Measurements from ENCODE around the gene RNF169.

RNF169 gene, protein sequence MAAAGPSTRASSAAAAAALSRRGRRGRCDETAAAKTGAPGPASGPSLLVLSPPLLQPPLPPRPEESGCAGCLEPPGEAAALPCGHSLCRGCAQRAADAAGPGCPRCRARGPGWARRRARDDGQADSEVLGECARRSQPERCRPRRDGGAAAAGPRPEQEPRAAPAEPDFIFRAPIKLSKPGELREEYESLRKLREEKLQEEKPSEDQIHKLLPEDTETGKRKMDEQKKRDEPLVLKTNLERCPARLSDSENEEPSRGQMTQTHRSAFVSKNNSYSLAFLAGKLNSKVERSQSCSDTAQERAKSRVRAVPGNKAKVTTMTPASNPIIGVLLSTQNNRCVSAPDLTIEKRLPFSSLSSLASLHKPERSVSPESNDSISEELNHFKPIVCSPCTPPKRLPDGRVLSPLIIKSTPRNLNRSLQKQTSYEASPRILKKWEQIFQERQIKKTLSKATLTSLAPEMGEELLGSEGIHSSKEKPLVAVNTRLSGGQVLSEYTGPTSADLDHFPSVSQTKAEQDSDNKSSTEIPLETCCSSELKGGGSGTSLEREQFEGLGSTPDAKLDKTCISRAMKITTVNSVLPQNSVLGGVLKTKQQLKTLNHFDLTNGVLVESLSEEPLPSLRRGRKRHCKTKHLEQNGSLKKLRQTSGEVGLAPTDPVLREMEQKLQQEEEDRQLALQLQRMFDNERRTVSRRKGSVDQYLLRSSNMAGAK

DNA sequence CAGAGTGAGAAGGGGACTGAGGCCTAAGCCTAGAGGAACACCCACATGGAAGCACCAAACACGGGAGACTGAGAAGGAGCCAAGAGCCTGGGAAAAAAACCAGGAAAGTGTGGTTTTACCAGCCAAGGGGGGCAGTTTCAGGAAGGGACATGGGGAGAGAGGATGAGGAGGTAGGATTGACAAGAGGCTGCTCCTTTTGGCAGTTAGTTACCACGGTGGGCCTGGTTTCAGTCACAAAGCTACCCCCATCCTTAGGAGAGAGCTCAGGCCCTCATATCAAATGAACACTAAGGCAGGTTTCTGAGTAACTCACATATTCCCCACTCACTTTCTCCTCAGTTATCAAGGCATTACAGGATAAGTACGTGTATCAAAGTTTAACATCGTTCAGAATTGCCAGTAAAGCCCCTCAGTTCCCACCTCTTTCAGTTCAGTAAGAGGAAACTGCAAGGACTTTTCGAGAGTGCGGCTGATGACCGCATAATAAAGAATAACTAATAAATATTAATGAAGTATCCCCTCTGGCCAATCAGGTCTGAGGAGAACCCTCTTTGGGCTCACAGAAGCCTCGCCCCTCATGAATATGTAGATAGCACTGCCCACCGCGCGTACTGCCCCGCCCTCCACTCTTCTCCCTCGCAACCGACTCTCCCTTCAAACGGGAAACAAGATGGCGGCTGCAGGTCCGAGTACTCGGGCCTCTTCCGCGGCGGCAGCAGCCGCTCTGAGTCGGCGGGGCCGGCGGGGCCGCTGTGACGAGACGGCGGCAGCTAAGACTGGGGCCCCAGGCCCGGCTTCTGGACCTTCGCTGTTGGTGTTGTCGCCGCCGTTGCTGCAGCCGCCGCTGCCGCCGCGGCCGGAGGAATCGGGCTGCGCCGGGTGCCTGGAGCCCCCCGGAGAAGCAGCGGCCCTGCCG, at the start of gene RNF169:
TSS of gene RNF169 (plus strand) at position 639 of the 916 bp plus-strand sequence. CDS start at position 671, 32 bp downstream.
- no peaks in the 10 kb centered on the region for H3K9me3 Mint-ChIP-seq
- H3K4me1 Mint-ChIP-seq: peaks cover 32% of the 10 kb centered on the region
- H3K4me3 Mint-ChIP-seq: peak within 1 kb of the TSS; percentile 81
- no peaks in the 10 kb centered on the region for H3K36me3 Mint-ChIP-seq
- peak within 1 kb of the TSS; percentile 96 for H3K27ac Mint-ChIP-seq
- ATAC-seq: peak; percentile 100
- no peaks in the 10 kb centered on the region for H3K27me3 Mint-ChIP-seq

DNA sequence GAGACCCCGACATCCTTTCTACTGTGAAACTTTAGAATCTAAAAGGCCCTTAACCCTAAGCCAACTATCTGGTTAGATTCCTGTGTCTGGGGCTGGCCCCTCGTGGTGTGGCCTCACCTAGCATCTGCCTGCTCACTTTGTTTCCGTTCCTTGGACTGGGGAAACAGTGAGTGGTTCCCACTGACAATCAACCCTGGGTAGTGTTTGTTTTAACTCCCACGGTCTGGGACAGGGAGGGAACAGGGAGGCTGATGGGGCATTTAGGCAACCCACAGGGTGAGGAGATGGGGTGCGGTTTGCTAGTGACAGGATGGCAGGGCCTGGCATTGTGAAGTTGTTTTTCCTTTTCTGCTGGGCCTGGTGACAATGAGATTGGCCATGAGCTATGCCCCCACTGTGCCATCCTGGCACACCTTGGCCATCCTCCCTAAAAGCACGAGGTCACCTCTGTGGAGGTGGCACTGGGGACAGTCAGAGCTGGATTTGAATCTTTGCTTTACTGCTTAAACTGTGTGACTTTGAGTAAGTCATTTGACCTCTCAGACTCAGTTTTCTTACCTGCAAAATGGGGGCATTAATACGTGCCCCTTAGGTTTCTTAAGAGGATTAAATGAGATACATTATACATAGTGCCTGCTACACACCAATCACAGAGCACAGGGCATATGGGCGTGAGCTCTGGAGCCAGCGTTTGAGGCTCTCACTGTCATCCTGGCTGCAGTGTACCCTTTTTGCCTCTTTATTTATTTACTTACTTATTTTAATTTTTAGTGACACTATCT, 48.8 kb upstream of the RNF169 start:
- Mint-ChIP-seq H3K36me3 (no peaks in the 10 kb centered on the region), H3K27ac (no peak overlapping the region), H3K27me3 (peaks cover 28% of the 10 kb centered on the region), H3K4me1 (peaks cover 9% of the 10 kb centered on the region), H3K4me3 (no peak overlapping the region), H3K9me3 (no peaks in the 10 kb centered on the region)
- ATAC-seq: no peak

DNA sequence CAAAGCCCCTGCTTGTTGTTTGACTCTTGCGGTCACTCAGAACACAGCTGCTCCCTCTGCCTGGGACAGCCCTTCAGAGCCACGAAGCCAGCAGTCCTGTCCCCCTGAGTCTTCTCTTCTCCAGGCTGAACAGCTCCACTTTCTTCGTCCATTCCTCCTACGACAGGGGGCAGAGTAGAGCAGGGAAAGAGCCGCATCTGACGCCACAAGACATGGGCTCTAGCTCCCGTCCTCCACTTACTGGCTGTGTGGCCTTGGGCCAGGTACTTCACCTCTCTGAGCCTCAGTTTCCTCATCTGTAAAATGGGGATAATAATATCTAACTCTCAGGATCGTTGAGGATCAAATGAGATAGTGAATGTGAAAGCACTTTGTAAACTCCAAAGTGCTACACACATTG, 47.3 kb upstream of the RNF169 start:
- no peaks in the 10 kb centered on the region for H3K9me3 Mint-ChIP-seq
- H3K4me3 Mint-ChIP-seq: no peak overlapping the region
- ATAC-seq: no peak
- H3K27ac Mint-ChIP-seq: no peak overlapping the region
- H3K4me1 Mint-ChIP-seq: peaks cover 9% of the 10 kb centered on the region
- H3K36me3 Mint-ChIP-seq: no peaks in the 10 kb centered on the region
- peaks cover 28% of the 10 kb centered on the region for H3K27me3 Mint-ChIP-seq

DNA sequence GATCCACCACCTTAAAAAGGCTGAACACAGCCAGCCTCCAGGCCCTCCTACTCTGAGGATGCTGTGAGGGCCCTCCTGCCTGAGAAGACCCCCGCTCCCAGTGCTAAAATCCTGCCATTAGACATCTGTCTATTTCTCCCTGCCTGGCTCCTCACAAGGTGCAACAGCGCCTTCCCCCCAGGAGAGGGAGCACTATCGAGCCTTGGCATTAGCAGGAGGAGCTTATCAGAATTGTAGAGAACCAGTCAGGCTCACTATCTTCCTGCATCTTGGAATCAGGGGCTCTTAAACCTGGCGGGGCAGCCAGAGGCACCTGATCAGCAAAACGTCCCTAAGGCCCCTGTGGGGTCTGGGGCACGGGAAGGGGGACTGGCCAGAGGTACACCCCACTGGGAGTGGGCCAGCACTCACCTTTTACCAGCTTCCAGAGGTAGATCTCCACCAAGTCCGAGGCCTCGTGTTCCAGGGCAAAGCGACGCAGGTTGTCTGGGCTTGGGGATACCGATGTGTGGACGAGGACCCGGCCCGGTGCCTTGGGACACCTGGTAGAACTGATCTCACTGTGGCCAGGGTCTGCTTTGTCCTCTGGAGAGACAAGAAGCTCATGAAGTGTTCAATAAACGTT, 46.2 kb upstream of the RNF169 start:
- no peak overlapping the region for H3K4me3 Mint-ChIP-seq
- peaks cover 2% of the 10 kb centered on the region for H3K4me1 Mint-ChIP-seq
- H3K27me3 Mint-ChIP-seq: peaks cover 19% of the 10 kb centered on the region
- H3K36me3 Mint-ChIP-seq: no peaks in the 10 kb centered on the region
- H3K9me3 Mint-ChIP-seq: no peaks in the 10 kb centered on the region
- H3K27ac Mint-ChIP-seq: no peak overlapping the region
- peak; percentile 60 for ATAC-seq

DNA sequence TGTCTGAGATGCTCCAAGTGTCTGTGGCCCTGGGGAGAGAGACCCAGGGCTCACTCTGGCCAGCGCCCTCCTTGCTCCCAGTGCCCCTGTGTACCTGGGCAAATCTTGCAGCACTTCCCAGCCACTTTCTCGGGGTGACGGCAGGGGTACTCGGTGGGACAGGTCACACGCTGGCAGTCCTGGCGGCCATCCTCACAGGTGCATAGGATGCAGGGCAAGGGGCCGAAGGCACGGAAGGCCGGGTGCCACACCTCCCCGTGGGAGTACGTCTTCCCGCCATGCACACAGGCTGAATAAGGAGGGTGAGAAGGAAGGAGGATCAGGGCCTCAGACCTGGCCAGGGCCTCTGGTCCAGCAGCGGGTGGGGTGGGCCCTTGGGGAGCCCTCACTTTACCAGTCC, 45.4 kb upstream of the RNF169 start:
- H3K4me1 Mint-ChIP-seq: no peaks in the 10 kb centered on the region
- H3K27me3 Mint-ChIP-seq: peaks cover 12% of the 10 kb centered on the region
- no peak overlapping the region for H3K27ac Mint-ChIP-seq
- H3K9me3 Mint-ChIP-seq: no peaks in the 10 kb centered on the region
- no peaks in the 10 kb centered on the region for H3K36me3 Mint-ChIP-seq
- no peak overlapping the region for H3K4me3 Mint-ChIP-seq
- no peak for ATAC-seq

DNA sequence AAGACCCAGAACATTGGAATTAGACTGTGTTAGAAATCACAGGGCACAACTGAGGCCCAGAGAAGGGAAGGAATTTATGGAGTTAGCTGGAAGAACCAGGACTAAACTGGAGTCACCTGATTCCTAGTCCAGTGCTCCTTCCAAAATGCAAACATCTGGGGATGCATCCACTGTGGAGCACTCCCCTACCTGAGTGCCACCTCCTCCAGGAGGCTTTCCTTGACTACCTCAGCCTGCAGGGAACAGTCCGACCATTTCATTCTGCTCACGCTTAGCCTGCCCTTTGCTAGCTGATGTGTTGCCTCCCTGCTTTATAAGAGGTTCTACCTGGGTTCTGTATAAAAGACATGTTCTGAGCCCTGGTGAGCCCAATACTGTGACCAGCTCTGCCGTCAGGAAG, 41.5 kb upstream of the RNF169 start:
- no peak for ATAC-seq
- no peak overlapping the region for H3K27ac Mint-ChIP-seq
- no peaks in the 10 kb centered on the region for H3K9me3 Mint-ChIP-seq
- no peak overlapping the region for H3K4me3 Mint-ChIP-seq
- no peaks in the 10 kb centered on the region for H3K27me3 Mint-ChIP-seq
- H3K4me1 Mint-ChIP-seq: no peaks in the 10 kb centered on the region
- no peaks in the 10 kb centered on the region for H3K36me3 Mint-ChIP-seq

DNA sequence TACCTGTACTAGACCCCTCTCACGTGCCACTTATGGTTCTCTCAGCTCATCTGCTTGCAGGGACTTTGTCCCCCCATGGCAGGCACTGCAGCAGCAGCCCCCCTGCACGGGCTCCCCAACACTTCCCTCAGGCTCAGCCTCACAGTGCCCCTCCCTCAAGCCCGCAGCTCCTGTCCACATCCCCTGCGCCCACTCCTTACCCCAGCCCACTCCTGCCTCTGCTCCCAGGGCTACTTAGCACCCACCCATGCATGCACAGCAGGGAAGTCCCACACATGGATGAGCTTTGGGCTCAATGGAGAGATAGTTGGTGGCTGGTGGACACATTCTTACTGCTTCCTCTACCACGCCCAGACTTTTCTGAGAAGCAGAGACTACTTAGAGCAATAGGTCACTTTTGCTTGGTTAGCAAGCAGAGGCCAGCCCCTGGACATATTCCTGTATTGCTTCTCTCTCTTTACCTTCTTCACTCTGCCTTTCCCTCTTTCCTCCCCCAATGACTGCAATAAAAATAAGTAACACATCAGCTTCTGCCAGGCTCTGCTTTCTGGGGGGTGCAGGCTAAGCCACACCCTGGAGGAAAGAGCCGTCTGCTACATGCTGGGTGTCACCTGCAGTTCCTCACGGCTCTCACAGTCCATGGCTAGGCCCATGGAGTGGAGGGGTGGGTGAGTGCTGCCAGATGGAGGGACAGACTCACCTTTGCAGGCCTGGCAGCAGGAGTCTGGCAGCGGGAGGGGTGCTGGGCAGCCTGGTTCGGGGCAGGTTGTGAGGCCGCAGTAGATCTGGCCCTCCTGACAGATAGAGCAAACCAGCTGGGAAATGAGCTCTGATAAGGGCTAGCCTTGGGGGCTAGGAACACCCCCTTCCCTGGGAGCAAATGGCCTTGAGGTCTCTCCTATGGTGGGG, 40.8 kb upstream of the RNF169 start:
- Mint-ChIP-seq H3K27me3 (no peaks in the 10 kb centered on the region), H3K27ac (no peak overlapping the region), H3K9me3 (no peaks in the 10 kb centered on the region), H3K36me3 (no peaks in the 10 kb centered on the region), H3K4me1 (no peaks in the 10 kb centered on the region), H3K4me3 (no peak overlapping the region)
- ATAC-seq: no peak

DNA sequence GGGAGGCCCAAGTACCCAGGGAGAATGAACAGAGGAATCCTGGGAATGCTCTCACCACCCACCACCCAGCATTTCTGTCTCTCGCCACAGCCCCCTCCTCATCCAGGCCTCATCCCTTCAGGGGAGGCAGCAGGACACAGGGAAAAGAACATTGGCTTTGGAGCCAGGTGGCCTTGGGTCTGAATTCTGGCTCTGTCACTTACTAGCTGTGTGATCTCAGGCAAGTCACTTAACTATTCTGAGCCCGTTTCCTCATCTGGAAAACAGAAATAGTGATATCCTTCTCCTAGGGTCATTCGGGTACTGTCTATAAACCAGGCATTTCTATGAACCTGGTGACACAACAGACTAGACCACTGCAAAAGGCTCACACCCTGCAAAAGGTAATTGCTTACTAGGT, 39.5 kb upstream of the RNF169 start:
- H3K4me3 Mint-ChIP-seq: no peak overlapping the region
- no peaks in the 10 kb centered on the region for H3K4me1 Mint-ChIP-seq
- H3K36me3 Mint-ChIP-seq: no peaks in the 10 kb centered on the region
- H3K9me3 Mint-ChIP-seq: no peaks in the 10 kb centered on the region
- H3K27ac Mint-ChIP-seq: no peak overlapping the region
- no peaks in the 10 kb centered on the region for H3K27me3 Mint-ChIP-seq
- no peak for ATAC-seq

DNA sequence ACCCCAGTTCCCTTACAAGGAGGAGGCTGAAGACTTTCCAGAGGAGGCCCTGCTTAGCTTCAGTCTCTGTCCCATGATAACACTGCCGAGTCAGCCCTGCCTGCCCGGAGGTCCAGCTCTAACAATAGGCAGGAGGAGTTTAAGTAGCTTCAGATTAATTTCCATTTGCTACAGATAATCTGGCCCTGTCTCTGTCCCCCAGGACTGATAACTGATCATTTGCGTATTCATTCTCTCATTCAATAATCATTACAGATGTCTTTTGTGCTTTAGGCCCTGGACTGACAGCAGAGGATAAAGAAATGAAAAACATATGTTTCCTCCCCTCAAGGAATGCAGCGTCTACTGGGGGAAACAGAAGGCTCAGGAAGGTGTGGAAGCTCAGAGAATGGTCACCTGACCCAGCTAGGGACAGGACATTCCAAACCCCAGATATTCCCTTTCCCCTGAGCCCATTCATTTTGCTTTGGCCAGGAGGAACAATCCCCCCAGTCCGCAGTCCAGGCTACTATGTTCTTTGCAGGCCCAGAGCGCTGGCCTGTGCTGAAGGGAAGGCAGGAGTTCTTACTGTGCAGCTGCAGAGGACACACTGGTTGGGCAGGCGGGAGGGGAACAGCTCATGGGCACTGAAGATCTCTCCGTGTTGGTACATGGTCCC, 38.2 kb upstream of the RNF169 start:
- no peaks in the 10 kb centered on the region for H3K36me3 Mint-ChIP-seq
- no peaks in the 10 kb centered on the region for H3K9me3 Mint-ChIP-seq
- H3K4me1 Mint-ChIP-seq: no peaks in the 10 kb centered on the region
- no peak for ATAC-seq
- no peak overlapping the region for H3K4me3 Mint-ChIP-seq
- no peaks in the 10 kb centered on the region for H3K27me3 Mint-ChIP-seq
- H3K27ac Mint-ChIP-seq: no peak overlapping the region

DNA sequence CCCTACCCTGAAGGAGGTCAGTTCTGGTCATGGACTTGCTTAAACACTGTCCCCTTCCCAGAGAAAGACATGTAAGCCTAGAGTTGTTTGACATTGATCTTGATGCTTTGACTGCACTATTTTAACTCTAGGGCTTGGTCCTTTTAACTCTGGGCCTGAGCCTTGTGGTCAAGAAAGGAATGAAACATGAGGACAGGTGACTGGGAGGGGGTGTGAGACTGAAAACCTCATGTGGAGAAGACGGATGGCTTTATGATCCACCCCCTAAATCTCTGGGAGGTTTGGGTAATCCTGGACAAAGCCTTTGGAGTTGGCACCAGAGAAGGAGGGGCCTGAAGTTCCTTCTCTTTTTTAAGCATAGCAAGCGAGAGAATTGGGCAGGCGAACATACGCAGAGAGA, 35.0 kb upstream of the RNF169 start:
- Mint-ChIP-seq H3K4me3 (no peak overlapping the region), H3K27me3 (peaks cover 10% of the 10 kb centered on the region), H3K27ac (no peak overlapping the region), H3K4me1 (no peaks in the 10 kb centered on the region), H3K36me3 (no peaks in the 10 kb centered on the region), H3K9me3 (no peaks in the 10 kb centered on the region)
- no peak for ATAC-seq

DNA sequence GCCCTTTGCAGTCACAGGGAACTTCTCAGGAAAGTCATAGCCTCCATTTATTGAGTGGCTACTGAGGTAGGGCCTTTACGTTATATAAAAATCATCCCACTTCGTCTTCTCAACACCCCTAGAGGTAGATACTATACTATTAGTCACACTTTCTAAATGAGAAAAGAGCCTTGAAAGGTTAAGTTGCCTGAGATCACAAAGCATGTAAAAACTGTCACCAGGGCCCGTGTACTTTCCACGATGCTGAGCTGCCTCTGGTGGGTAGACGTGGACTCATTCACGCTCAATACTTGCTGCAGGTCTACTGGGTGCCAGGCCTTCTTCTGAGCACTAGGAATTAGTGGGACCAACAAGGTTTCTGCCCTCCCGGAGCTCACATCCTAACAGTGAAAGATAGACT, 33.7 kb upstream of the RNF169 start:
- Mint-ChIP-seq H3K9me3 (no peaks in the 10 kb centered on the region), H3K4me1 (no peaks in the 10 kb centered on the region), H3K27me3 (peaks cover 10% of the 10 kb centered on the region), H3K4me3 (no peak overlapping the region), H3K36me3 (no peaks in the 10 kb centered on the region), H3K27ac (no peak overlapping the region)
- peak; percentile 29 for ATAC-seq

DNA sequence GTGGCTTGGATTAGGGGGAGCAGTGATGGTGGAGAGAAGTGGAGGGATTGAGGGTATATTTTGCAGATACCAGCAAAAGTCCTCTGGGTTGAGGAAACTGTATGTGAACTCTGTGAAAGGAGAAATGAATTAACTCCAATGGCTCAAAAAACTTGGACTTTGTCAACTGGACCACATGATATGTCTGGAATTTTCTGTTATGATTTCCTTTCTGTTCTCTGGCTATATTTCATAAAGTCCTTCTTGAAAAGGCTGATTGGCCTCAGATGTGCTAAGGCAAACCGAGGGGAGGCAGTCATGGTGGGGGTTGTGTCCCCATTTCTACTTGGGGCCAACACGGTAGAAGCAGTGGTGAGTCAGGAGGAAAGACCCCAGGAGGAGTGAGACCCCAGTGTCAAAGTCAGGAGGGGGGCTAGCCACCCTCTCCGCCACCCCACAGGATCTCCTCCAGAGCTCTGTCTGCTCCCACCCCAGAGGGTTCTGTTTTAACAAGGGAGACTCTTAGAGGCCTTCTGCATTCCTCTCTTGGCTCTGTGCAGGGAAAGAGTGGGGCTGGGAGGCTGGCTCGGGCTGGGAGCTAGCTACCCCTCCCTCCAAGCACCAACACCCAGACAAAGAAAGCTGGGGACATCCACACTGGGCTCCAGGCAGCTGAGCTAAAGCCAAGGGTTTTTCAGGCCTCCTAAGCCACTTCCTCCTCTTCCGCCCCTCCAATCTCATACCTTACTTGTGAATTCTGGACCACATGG, 31.3 kb upstream of the RNF169 start:
- H3K9me3 Mint-ChIP-seq: no peaks in the 10 kb centered on the region
- no peak overlapping the region for H3K27ac Mint-ChIP-seq
- no peaks in the 10 kb centered on the region for H3K4me1 Mint-ChIP-seq
- no peaks in the 10 kb centered on the region for H3K36me3 Mint-ChIP-seq
- no peak overlapping the region for H3K4me3 Mint-ChIP-seq
- H3K27me3 Mint-ChIP-seq: peaks cover 10% of the 10 kb centered on the region
- no peak for ATAC-seq

DNA sequence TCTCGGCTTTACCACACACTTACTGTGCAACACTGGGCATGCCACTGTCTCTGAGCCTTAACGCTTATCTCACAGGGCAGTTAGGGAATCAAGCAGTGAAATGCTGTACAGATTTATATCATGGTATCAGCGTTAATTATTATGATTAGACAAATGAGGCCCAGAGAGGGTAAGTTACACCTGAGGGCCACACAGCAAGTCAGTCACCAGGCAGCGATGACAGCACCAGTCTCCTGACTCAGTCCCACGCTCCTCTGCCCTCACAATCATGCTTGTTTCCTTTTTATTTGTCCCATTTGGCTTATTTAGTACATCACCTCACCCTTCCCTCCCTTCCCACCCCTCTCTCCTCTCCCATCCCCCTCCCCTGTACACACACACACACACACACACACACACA, 29.6 kb upstream of the RNF169 start:
- H3K9me3 Mint-ChIP-seq: no peaks in the 10 kb centered on the region
- H3K4me1 Mint-ChIP-seq: no peaks in the 10 kb centered on the region
- no peak overlapping the region for H3K27ac Mint-ChIP-seq
- H3K36me3 Mint-ChIP-seq: no peaks in the 10 kb centered on the region
- H3K4me3 Mint-ChIP-seq: no peak overlapping the region
- no peak for ATAC-seq
- H3K27me3 Mint-ChIP-seq: peaks cover 10% of the 10 kb centered on the region

Measured in stimulated activated memory B cell treated with anti-CD40 and anti-IgM and Interleukin-4, amounts not matched to agents 10 μg/mL and 1 μg/mL and 100 μg/mL, for 72 hours (primary cell).